GM12864 (cell line): ENCODE results near the gene DIP2C.

Source experiments
- DNase-seq: peaks from one replicate; pipeline ENCODE4 v3.0.0-alpha.2; 2011; ENCODE audit warnings: low read depth
- H3K4me3 ChIP-seq: 2 replicates; pipeline ENCODE4 v1.5.1; 2011; ENCODE audit warnings: mild to moderate bottlenecking, low read depth, low read length, control low read depth
- CTCF ChIP-seq: IDR thresholded peaks from 2 replicates; pipeline ENCODE4 v1.5.1; 2011; ENCODE audit warnings: low read depth, mild to moderate bottlenecking, moderate library complexity, low read length, control low read depth, inconsistent platforms; ENCODE audit errors: missing control alignments

Gene DIP2C

GRCh38 chr10:717458-717857 is 28.0 kb upstream of the DIP2C start:
- no peak for DNase-seq
- no peak for TF ChIP-seq CTCF
- no peak overlapping the region for H3K4me3 ChIP-seq

- no peak for TF ChIP-seq CTCF
- no peak for DNase-seq
Measured at GRCh38 chr10:716821-717220, 27.4 kb upstream of the DIP2C start.

GRCh38 chr10:714214-714613 is 24.7 kb upstream of the DIP2C start:
- no peak overlapping the region for H3K4me3 ChIP-seq
- TF ChIP-seq CTCF: no peak
- DNase-seq: no peak

More at GRCh38 chr10:716821-717220, 27.4 kb upstream of the DIP2C start:
- H3K4me3 ChIP-seq: no peak overlapping the region

GRCh38 chr10:712575-712974 is 23.1 kb upstream of the DIP2C start:
- H3K4me3 ChIP-seq: no peak overlapping the region
- DNase-seq: no peak
- TF ChIP-seq CTCF: no peak

GRCh38 chr10:712089-712488 is 22.6 kb upstream of the DIP2C start:
- TF ChIP-seq CTCF: no peak
- DNase-seq: no peak
- no peak overlapping the region for H3K4me3 ChIP-seq

GRCh38 chr10:707861-708260 is 18.4 kb upstream of the DIP2C start:
- H3K4me3 ChIP-seq: no peak overlapping the region
- no peak for DNase-seq
- no peak for TF ChIP-seq CTCF

GRCh38 chr10:707456-707855 is 18.0 kb upstream of the DIP2C start:
- no peak overlapping the region for H3K4me3 ChIP-seq
- DNase-seq: no peak
- TF ChIP-seq CTCF: no peak
